Vagina (tissue), 2 donors: Measurements from ENCODE around the gene MAB21L4.

ENCODE experiments used
- POLR2A ChIP-seq, 2 donors: fragments of 450-650 bp; IDR thresholded peaks; one replicate each; pipeline ENCODE4 v1.6.1; 2017; ENCODE audit warnings: antibody characterized with exemption in 2 of 2, mild to moderate bottlenecking in 2 of 2, moderate library complexity in 2 of 2
- POLR2AphosphoS5 ChIP-seq, 2 donors: sonication (generic); formaldehyde crosslinking; IDR thresholded peaks; one replicate each; pipeline ENCODE4 v1.9.0; 2017; ENCODE audit warnings: antibody characterized with exemption in 2 of 2, mild to moderate bottlenecking in 2 of 2, low read depth in 1 of 2; ENCODE audit not compliant: insufficient read depth in 1 of 2
- TF ChIP-seq, protein P1 (sequence below), 3 experiments: fragments of 450-650 bp in 2 of 3; fragments of 200-600 bp in 1 of 3; sonication (generic) in 1 of 3; IDR thresholded peaks; one replicate each; pipeline ENCODE4 v1.5.1; 2017 to 2019; ENCODE audit warnings: antibody characterized with exemption in 3 of 3, mild to moderate bottlenecking in 2 of 3, moderate library complexity in 2 of 3

GRCh38 chr2:240884745-240885144 lies 11.2 kb downstream of the MAB21L4 start:
- TF ChIP-seq, protein P1, sequence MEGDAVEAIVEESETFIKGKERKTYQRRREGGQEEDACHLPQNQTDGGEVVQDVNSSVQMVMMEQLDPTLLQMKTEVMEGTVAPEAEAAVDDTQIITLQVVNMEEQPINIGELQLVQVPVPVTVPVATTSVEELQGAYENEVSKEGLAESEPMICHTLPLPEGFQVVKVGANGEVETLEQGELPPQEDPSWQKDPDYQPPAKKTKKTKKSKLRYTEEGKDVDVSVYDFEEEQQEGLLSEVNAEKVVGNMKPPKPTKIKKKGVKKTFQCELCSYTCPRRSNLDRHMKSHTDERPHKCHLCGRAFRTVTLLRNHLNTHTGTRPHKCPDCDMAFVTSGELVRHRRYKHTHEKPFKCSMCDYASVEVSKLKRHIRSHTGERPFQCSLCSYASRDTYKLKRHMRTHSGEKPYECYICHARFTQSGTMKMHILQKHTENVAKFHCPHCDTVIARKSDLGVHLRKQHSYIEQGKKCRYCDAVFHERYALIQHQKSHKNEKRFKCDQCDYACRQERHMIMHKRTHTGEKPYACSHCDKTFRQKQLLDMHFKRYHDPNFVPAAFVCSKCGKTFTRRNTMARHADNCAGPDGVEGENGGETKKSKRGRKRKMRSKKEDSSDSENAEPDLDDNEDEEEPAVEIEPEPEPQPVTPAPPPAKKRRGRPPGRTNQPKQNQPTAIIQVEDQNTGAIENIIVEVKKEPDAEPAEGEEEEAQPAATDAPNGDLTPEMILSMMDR (IDR thresholded peaks at IDR 0.05), result no peak
- TF ChIP-seq POLR2A (IDR thresholded peaks at IDR 0.05) (no peak), POLR2AphosphoS5 (IDR thresholded peaks at IDR 0.05; ENCODE audit: insufficient read depth in 1 of 2, low read depth in 1 of 2) (no peak)
